T-helper 1 cell (primary cell): ENCODE measurements around the gene NECAB3.
A peak's percentile ranks its signal among the peaks of the same experiment; 100 is the strongest.

Source experiments
- DNase-seq, 5 donors: peaks; one replicate each; pipeline ENCODE4 v3.0.0-alpha.2; 2012 to 2020

The NECAB3 gene

DNA sequence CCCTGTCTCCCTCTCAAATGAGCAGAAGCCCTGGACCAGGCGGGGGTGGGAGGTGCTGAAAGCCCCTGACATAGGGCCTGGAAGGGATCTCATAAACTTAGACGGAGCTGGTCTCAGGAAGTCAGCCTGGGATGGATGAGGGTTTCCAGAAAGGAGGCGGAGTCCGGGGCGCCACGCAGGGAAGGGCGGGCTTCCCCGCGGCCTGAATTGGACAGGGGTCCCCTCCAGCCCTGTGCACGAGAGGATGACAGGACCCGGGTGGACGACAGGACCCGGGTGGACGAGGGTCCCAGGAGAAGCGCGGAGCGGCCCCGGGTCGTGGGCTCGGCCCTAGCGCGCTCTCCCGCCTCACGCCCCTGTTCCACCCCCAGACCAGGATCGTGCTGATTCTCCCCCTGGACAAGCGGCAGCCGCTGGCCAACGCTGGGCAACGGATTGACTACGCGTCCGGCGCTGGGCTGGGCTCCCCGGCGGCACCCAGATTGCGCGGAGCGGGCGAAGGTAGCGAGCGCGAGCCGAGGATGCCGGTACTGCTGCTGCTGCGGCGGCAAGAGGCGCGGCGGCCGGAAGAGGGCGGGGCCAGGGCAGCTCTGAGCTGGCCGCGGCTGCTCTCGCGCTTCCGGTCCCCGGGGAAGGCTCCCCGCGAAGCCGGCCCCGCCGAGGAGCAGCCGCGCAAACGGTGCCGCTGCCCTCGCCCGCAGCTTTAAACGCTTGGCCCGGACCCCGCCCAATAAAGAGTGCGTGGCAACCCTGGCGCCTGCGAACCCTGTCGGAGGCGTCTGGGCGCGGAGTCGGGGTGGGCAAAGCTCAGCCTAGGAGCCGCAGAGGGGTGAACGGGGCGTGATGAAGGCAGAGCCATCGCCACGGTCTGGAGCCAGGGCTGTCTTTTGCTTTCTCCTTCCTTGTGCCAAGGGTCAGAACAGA lies 10.8 kb downstream of the NECAB3 start:
- DNase-seq: peak; percentile 72 to 92 (median 75)

GRCh38 chr20:33662172-33662571 lies 12.1 kb downstream of the NECAB3 start, which contains the start of gene C20orf144:
TSS of gene C20orf144 (plus strand) at chr20:33662327. CDS start at chr20:33662346, 19 bp downstream.
- no peak for DNase-seq

DNA sequence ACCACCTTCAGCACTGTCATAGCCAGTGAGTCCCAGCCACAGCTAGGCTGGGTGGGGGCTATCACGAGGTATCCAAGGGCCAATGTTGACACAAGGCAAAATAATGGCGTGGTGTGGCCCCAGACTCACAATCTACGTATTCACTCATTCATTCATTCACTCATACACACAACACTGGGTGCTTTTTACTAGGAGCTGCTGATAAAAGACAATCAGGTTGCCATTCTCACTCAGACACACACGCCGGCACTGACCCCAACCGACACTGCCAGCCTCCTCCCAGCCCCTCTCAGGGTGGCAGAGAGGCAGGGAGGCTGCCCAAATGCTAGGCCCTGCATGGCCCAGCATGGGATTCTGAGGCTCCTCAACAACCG lies 13.6 kb downstream of the NECAB3 start:
- no peak for DNase-seq

- no peak for DNase-seq
Observed at GRCh38 chr20:33660035-33660684, 14.1 kb downstream of the NECAB3 start.

GRCh38 chr20:33659341-33660034 lies 14.7 kb downstream of the NECAB3 start:
- no peak for DNase-seq

- no peak for DNase-seq
Observed at GRCh38 chr20:33658929-33659328, 15.3 kb downstream of the NECAB3 start.

DNA sequence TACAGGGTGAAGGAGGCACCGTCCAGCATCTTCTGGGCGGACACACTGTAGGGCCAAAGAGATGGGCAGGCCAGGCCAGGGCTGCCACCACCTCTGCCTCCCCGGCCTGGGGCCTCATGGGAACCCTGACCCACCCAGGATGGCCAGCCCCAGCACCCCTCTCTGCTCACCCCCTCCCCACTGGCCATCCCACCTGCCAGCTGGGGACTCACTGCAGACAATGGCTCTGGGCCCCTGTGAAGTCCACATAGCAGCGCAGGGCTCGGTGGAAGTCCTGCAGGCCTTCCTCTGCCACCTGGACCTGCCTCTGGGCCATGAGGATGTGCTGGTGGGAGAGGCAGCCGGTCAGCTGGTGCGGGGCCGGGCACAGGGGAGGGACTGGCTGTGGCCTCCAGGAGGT lies 15.7 kb downstream of the NECAB3 start:
- DNase-seq: no peak

- no peak for DNase-seq
Observed at GRCh38 chr20:33657704-33658095, 16.5 kb downstream of the NECAB3 start.

DNA sequence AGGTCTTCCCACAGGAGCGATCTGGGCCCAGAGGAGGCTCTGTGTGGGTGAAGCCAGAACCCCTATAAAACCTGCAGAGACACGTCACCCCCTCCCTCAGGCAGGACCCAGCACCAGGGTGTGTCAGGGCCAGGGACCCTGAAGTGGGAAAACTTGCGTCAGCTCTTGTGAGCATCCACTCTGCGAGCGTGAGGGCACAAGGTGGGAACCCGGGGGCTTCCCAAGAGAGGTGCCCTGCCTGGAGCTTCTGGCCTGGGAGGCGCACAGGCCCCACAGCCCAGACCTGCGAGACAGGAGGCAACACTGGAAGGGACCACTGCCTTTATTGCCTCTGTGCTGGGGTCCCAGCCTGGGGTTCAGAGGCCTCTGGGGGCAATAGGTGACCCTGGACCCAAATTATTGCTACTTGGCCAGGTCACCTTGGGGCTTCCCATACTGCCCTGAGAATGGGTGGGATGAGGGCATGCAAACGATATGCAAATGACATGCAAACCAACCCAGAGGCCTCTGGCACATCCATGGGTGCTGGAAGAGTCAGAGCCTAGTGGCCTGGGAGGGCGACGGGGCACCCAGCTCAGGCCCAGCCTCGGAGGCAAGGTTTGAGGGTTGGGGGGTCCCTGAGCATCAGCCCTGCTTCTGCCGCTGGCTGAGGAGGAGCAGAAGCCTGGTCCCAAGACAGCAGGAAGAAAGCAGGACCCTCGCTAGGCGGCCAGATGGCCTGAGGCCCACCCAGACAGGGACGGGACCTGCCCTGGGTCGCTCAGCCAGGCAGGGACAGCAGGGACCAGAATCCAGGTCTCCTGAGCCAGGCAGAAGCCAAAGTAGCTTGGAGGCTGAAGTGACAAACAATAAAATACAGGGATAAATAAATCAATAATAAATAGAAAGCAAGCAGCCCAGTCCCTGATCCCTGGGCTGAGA lies 17.2 kb downstream of the NECAB3 start:
- no peak for DNase-seq

DNA sequence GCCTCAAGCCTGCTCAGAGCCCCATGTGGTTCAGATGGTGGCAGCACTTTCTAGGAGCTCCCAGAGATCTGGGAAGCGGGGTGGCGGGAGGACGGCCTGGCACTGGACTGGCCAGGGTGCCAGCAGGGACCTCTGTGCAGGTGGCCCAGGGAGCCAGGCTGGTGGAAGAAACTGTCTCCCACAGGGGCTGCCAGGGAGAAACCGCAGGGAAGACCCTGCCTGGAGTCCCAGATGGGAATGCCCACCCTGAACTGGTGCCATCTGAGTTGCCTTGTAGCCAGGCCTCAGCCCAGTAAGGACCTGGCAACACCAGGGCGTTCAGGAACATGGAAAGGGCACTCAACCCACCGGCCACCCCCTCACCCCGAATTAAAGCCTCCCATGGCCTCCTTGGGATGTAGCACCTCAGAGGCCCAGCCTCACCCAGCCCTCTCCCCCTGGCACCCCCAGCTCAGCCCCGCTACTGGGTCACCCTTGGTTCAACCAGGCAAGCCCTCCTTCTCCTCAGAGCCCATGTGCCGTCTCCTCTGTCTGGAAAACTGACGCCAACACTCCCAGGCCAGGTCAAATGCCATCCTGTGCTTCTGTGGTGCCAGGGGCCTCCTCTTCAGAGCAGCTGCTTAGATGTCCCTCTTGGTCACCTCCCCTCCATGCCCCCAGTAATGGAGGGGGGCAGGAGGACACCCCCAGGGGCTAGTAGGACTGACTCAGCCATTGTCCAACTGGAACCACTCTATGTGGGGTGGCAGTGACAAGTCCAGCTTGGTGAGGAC lies 18.0 kb downstream of the NECAB3 start:
- no peak for DNase-seq

GRCh38 chr20:33655164-33655563 lies 19.1 kb downstream of the NECAB3 start:
- no peak for DNase-seq

GRCh38 chr20:33654680-33655161 lies 19.5 kb downstream of the NECAB3 start:
- DNase-seq: no peak

DNA sequence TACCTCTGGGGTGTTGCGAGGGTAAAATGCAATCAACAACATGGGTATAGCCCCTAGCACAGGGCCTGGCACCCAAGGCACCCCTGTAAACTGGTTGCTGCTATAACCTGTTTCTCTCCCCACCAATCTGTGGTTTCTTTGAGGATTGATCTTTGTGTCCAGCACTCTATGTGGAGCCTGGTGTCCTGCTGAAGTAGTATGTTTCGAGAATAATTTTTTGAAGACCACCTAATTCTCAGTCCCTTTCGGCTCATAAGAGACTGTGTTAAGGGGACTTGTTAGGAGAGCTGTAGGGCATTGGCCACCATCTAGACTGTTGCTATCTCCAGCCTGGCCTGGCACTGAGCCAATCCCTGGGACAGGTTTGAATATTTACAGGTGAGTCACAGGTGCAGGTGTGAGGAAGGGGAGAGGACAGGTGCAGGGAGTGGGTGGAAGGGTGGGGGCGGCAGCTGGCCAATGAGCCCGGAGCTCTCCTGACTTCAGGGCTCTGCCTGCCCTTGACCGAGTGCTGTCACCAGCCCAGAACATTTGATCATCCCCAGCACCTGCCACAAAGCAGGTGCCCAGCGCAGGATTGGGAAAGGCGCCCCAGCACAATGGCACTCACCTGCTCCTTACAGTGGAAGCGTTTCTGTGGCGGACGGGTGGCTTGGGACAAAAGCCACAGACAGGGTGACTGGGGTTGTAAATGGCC lies 20.2 kb downstream of the NECAB3 start:
- no peak for DNase-seq

- peak in 1 of 5 donors; percentile 32 for DNase-seq
Observed at GRCh38 chr20:33653218-33653899, 20.9 kb downstream of the NECAB3 start.

GRCh38 chr20:33651562-33652048 lies 22.6 kb downstream of the NECAB3 start:
- DNase-seq: no peak

- no peak for DNase-seq
Observed at GRCh38 chr20:33650753-33651561, 23.3 kb downstream of the NECAB3 start.

GRCh38 chr20:33650111-33650752 lies 24.0 kb downstream of the NECAB3 start:
- DNase-seq: no peak

GRCh38 chr20:33649201-33649681 lies 25.0 kb downstream of the NECAB3 start:
- no peak for DNase-seq
